CD4-positive, alpha-beta T cell (primary cell): ENCODE data around the gene PET100. TPM values are rescaled to one million over a fixed set of nuclear protein-coding genes. Genes with fewer than 3 reads are reported as not detected.

Source experiments
- ATAC-seq: fragments of 200-7000 bp; cut with Tn5 transposase; one replicate; pipeline ENCODE4 v1.10.0; 2022; ENCODE audit warnings: mild to moderate bottlenecking; ENCODE audit not compliant: poor library complexity
- CTCF ChIA-PET: fragments of 350-600 bp; sonication (Branson Sonifier 250); formaldehyde crosslinking; loops from one replicate; lab custom pipeline; 2021; ENCODE audit warnings: antibody characterized with exemption, inconsistent platforms; lab: Charles Lee
- POLR2A ChIA-PET: fragments of 350-600 bp; sonication (Branson Sonifier 250); formaldehyde crosslinking; loops from one replicate; lab custom pipeline; 2021; ENCODE audit warnings: antibody characterized with exemption, inconsistent platforms; lab: Charles Lee
- DNase-seq, 14 experiments: peaks; one replicate each; pipeline ENCODE4 v3.0.0-alpha.2; 2013 to 2020; ENCODE audit warnings: mixed read lengths in 2 of 14
- H3K27ac ChIP-seq, 2 donors: one replicate each; pipeline versions ENCODE4 v1.5.1 to v1.7.0; 2013; ENCODE audit warnings: low read length in 2 of 2, low read depth in 1 of 2, mild to moderate bottlenecking in 1 of 2
- H3K27me3 ChIP-seq, 2 experiments: 1 replicate in 1 of 2; 2 replicates in 1 of 2; pipeline versions ENCODE4 v1.6.1 to v1.7.0; 2013; ENCODE audit warnings: low read length in 2 of 2, control low read depth in 1 of 2, mild to moderate bottlenecking in 1 of 2, moderate library complexity in 1 of 2; ENCODE audit not compliant: insufficient read depth in 2 of 2, control insufficient read depth in 1 of 2
- H3K36me3 ChIP-seq: one replicate; pipeline ENCODE4 v1.6.1; 2013; ENCODE audit warnings: low read length, control low read depth; ENCODE audit not compliant: insufficient read depth
- H3K4me1 ChIP-seq: one replicate; pipeline ENCODE4 v1.6.1; 2013; ENCODE audit warnings: low read length, control low read depth; ENCODE audit not compliant: insufficient read depth
- H3K4me3 ChIP-seq: one replicate; pipeline ENCODE4 v1.5.1; 2013; ENCODE audit warnings: mild to moderate bottlenecking, low read length, moderate library complexity
- H3K9me3 ChIP-seq, 2 experiments: 1 replicate in 1 of 2; 2 replicates in 1 of 2; pipeline versions ENCODE4 v1.6.1 to v1.7.0; 2013; ENCODE audit warnings: low read length in 2 of 2, mild to moderate bottlenecking in 2 of 2, control low read depth in 1 of 2, moderate library complexity in 1 of 2; ENCODE audit not compliant: control insufficient read depth in 1 of 2, insufficient read depth in 1 of 2
- H3K27ac Mint-ChIP-seq: one replicate; pipeline ENCODE4 v1.8.0; 2020; ENCODE audit warnings: mixed read lengths
- H3K27me3 Mint-ChIP-seq: one replicate; pipeline ENCODE4 v1.8.0; 2021; ENCODE audit warnings: mixed read lengths
- H3K36me3 Mint-ChIP-seq: one replicate; pipeline ENCODE4 v1.8.0; 2021; ENCODE audit warnings: low read depth, mixed read lengths
- H3K4me1 Mint-ChIP-seq: one replicate; pipeline ENCODE4 v1.8.0; 2021; ENCODE audit warnings: low read depth, mixed read lengths
- H3K4me3 Mint-ChIP-seq: one replicate; pipeline ENCODE4 v1.8.0; 2020; ENCODE audit warnings: mild to moderate bottlenecking, mixed read lengths
- H3K9me3 Mint-ChIP-seq: one replicate; pipeline ENCODE4 v1.8.0; 2020; ENCODE audit warnings: mixed read lengths
- intact Hi-C, 2 experiments: fragments of 100-400 bp; cut with DNase I in 1 of 2; cut with micrococcal nuclease in 1 of 2; formaldehyde crosslinking; loops; one replicate each; pipeline versions ENCODE4 v1.15.1 to v1.9.0; 2023 to 2025; cut with DNase I, micrococcal nuclease
- total RNA-seq, 174 experiments: library from RNA in 2 of 174; stranded (reverse) in 2 of 174; gene quantifications; one replicate each; pipeline ENCODE4 v1.2.3 and lab custom pipeline; 2021 to 2026
- TF ChIP-seq, protein P1 (sequence below): fragments of 200-600 bp; IDR thresholded peaks from one replicate; pipeline ENCODE4 v1.8.0; 2022; ENCODE audit warnings: antibody characterized with exemption, mild to moderate bottlenecking

PET100 gene
- total RNA-seq, 2 experiments from 2014 or later, result 178 to 188 TPM

DNA sequence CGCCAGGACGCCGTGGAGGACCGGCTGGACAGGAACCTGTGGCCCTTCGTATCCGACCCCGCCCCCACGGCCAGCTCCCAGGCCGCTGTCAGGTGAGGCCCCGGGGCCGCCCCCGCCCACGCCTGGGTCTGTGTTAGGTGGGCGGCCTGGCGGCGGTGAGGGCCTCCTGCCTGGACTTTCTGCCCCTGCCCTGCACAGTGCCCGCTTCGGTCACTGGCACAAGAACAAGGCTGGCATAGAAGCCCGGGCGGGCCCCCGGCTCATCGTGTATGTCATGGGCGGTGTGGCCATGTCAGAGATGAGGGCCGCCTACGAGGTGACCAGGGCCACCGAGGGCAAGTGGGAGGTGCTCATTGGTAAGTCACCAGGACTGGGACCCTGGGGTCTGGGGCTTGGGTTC is 17.6 kb downstream of the PET100 start:
- POLR2A ChIA-PET, result no interaction called here

DNA sequence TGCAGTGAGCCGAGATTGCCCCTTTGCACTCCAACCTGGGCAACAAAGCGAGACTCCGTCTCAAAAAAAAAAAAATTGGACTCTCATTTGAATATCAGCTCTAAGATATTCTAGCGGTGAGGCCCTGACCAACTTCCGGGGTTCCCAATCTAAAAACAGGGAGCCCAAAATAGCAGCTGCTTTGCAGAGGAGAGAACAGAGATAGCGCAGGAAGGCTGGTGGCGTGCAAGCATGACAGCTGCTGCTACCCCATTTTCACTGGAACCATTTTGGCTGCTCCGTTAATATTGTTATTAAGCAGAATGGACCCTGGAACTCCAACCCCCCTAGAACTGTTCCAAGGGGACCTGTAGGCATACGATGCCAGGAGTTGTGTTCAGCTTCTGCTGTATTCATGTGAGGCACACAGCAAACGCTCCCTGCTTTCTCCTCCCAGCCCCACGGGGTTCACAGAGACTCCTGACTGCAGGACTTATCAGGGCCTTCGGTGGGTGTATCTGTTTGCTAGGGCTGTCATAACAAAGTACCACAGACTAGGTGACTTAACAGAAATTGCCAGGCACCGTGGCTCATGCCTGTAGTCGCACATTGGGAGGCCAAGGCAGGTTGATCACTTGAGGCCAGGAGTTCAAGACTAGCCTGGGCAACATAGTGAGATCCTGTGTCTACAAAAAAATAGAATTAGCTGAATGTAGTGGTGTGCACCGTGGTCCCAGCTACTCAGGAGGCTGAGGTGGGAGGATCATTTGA is 18.8 kb downstream of the PET100 start:
- TF ChIP-seq, protein P1, sequence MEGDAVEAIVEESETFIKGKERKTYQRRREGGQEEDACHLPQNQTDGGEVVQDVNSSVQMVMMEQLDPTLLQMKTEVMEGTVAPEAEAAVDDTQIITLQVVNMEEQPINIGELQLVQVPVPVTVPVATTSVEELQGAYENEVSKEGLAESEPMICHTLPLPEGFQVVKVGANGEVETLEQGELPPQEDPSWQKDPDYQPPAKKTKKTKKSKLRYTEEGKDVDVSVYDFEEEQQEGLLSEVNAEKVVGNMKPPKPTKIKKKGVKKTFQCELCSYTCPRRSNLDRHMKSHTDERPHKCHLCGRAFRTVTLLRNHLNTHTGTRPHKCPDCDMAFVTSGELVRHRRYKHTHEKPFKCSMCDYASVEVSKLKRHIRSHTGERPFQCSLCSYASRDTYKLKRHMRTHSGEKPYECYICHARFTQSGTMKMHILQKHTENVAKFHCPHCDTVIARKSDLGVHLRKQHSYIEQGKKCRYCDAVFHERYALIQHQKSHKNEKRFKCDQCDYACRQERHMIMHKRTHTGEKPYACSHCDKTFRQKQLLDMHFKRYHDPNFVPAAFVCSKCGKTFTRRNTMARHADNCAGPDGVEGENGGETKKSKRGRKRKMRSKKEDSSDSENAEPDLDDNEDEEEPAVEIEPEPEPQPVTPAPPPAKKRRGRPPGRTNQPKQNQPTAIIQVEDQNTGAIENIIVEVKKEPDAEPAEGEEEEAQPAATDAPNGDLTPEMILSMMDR, result no peak
- no peak for DNase-seq
- no peak for ATAC-seq
- POLR2A ChIA-PET, result interaction anchor here (0.8 to 1.2 kb wide), 2 partner anchors 11 to 19 kb away, joined by 3 read pairs; partner anchors contain the start of genes PET100 and XAB2
- H3K9me3 Mint-ChIP-seq, result no peaks in the 10 kb centered on the region
- H3K27ac Mint-ChIP-seq, result no peak overlapping the region
- H3K4me1 Mint-ChIP-seq, result peaks cover 12% of the 10 kb centered on the region
- H3K4me3 ChIP-seq, result no peak overlapping the region
- peaks cover 30% of the 10 kb centered on the region for H3K36me3 ChIP-seq
- no peaks in the 10 kb centered on the region for H3K27me3 Mint-ChIP-seq
- intact Hi-C loops, result no loop called here
- H3K36me3 Mint-ChIP-seq, result peaks cover 27% of the 10 kb centered on the region
- no peak overlapping the region for H3K27ac ChIP-seq
- CTCF ChIA-PET, result no interaction called here
- peaks cover 20% of the 10 kb centered on the region for H3K4me1 ChIP-seq
- no peaks in the 10 kb centered on the region for H3K27me3 ChIP-seq
- H3K4me3 Mint-ChIP-seq, result no peak overlapping the region
- H3K9me3 ChIP-seq, result no peaks in the 10 kb centered on the region

More for the DNA sequence above, 17.6 kb downstream of the PET100 start:
- Mint-ChIP-seq H3K27ac (no peak overlapping the region), H3K4me3 (no peak overlapping the region), H3K36me3 (peaks cover 27% of the 10 kb centered on the region), H3K9me3 (no peaks in the 10 kb centered on the region), H3K4me1 (peaks cover 4% of the 10 kb centered on the region), H3K27me3 (no peaks in the 10 kb centered on the region)
- CTCF ChIA-PET, result no interaction called here
- ATAC-seq (no peak), DNase-seq (peak in 1 of 14 experiments; percentile 24)
- peaks cover 14% of the 10 kb centered on the region for H3K4me1 ChIP-seq
- TF ChIP-seq, protein P1, result no peak
- no peaks in the 10 kb centered on the region for H3K27me3 ChIP-seq
- intact Hi-C loops, result no loop called here
- no peak overlapping the region for H3K27ac ChIP-seq
- H3K4me3 ChIP-seq, result no peak overlapping the region
- peaks cover 38% of the 10 kb centered on the region for H3K36me3 ChIP-seq
- H3K9me3 ChIP-seq, result no peaks in the 10 kb centered on the region

DNA sequence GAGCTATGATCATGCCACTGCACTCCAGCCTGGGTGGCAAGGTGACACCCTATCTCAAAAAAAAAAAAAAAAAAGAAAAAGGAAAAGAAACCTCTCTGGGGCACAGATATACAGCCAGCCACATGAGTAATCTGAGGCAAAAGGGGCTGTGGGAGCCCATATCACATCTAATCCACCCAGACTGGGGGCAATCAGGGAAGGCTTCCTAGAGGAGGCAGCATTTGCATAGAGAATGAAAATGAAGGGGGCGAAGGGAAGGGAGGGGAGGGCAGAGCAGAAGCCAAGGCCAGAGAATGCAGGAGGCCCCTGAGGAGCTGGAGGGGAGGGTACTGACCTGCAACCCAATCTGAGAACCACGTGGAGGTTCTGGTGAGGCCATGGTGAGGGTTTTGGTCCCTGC is 20.6 kb downstream of the PET100 start:
- DNase-seq (no peak), ATAC-seq (no peak)
- H3K36me3 Mint-ChIP-seq, result peaks cover 20% of the 10 kb centered on the region
- TF ChIP-seq, protein P1, result no peak
- H3K4me3 Mint-ChIP-seq, result no peak overlapping the region
- CTCF ChIA-PET, result interaction anchor here (0.6 to 1.7 kb wide), 3 partner anchors 31 to 159 kb away, joined by 3 to 6 read pairs (median 4); partner anchors contain the start of gene TRAPPC5
- H3K27me3 Mint-ChIP-seq, result no peaks in the 10 kb centered on the region
- H3K4me1 Mint-ChIP-seq, result peaks cover 12% of the 10 kb centered on the region
- Histone ChIP-seq H3K27me3 (no peaks in the 10 kb centered on the region), H3K4me1 (peaks cover 13% of the 10 kb centered on the region), H3K36me3 (peaks cover 20% of the 10 kb centered on the region), H3K9me3 (no peaks in the 10 kb centered on the region), H3K4me3 (no peak overlapping the region), H3K27ac (no peak overlapping the region)
- no peak overlapping the region for H3K27ac Mint-ChIP-seq
- H3K9me3 Mint-ChIP-seq, result no peaks in the 10 kb centered on the region
- POLR2A ChIA-PET, result interaction anchor here (2.3 kb wide), 1 partner anchor 21 kb away, joined by 7 read pairs; the partner anchor contains the start of genes PET100 and XAB2
- intact Hi-C loops, result loop anchor here in 1 of 2 experiments (10.0 kb wide), 1 partner anchor 545 kb away; no protein-coding TSS in a partner anchor
